CD4-positive, alpha-beta T cell (primary cell): ENCODE results near the gene RNF121. TPM values are rescaled to one million over a fixed set of nuclear protein-coding genes. Genes with fewer than 3 reads are reported as not detected.

Source experiments
- ATAC-seq: fragments of 200-7000 bp; cut with Tn5 transposase; one replicate; pipeline ENCODE4 v1.10.0; 2022; ENCODE audit warnings: mild to moderate bottlenecking; ENCODE audit not compliant: poor library complexity
- CTCF ChIA-PET: fragments of 350-600 bp; sonication (Branson Sonifier 250); formaldehyde crosslinking; loops from one replicate; lab custom pipeline; 2021; ENCODE audit warnings: antibody characterized with exemption, inconsistent platforms; lab: Charles Lee
- POLR2A ChIA-PET: fragments of 350-600 bp; sonication (Branson Sonifier 250); formaldehyde crosslinking; loops from one replicate; lab custom pipeline; 2021; ENCODE audit warnings: antibody characterized with exemption, inconsistent platforms; lab: Charles Lee
- DNase-seq, 14 experiments: peaks; one replicate each; pipeline ENCODE4 v3.0.0-alpha.2; 2013 to 2020; ENCODE audit warnings: mixed read lengths in 2 of 14
- H3K27ac ChIP-seq, 2 donors: one replicate each; pipeline versions ENCODE4 v1.5.1 to v1.7.0; 2013; ENCODE audit warnings: low read length in 2 of 2, low read depth in 1 of 2, mild to moderate bottlenecking in 1 of 2
- H3K27me3 ChIP-seq, 2 experiments: 1 replicate in 1 of 2; 2 replicates in 1 of 2; pipeline versions ENCODE4 v1.6.1 to v1.7.0; 2013; ENCODE audit warnings: low read length in 2 of 2, control low read depth in 1 of 2, mild to moderate bottlenecking in 1 of 2, moderate library complexity in 1 of 2; ENCODE audit not compliant: insufficient read depth in 2 of 2, control insufficient read depth in 1 of 2
- H3K36me3 ChIP-seq: one replicate; pipeline ENCODE4 v1.6.1; 2013; ENCODE audit warnings: low read length, control low read depth; ENCODE audit not compliant: insufficient read depth
- H3K4me1 ChIP-seq: one replicate; pipeline ENCODE4 v1.6.1; 2013; ENCODE audit warnings: low read length, control low read depth; ENCODE audit not compliant: insufficient read depth
- H3K4me3 ChIP-seq: one replicate; pipeline ENCODE4 v1.5.1; 2013; ENCODE audit warnings: mild to moderate bottlenecking, low read length, moderate library complexity
- H3K9me3 ChIP-seq, 2 experiments: 1 replicate in 1 of 2; 2 replicates in 1 of 2; pipeline versions ENCODE4 v1.6.1 to v1.7.0; 2013; ENCODE audit warnings: low read length in 2 of 2, mild to moderate bottlenecking in 2 of 2, control low read depth in 1 of 2, moderate library complexity in 1 of 2; ENCODE audit not compliant: control insufficient read depth in 1 of 2, insufficient read depth in 1 of 2
- H3K27ac Mint-ChIP-seq: one replicate; pipeline ENCODE4 v1.8.0; 2020; ENCODE audit warnings: mixed read lengths
- H3K27me3 Mint-ChIP-seq: one replicate; pipeline ENCODE4 v1.8.0; 2021; ENCODE audit warnings: mixed read lengths
- H3K36me3 Mint-ChIP-seq: one replicate; pipeline ENCODE4 v1.8.0; 2021; ENCODE audit warnings: low read depth, mixed read lengths
- H3K4me1 Mint-ChIP-seq: one replicate; pipeline ENCODE4 v1.8.0; 2021; ENCODE audit warnings: low read depth, mixed read lengths
- H3K4me3 Mint-ChIP-seq: one replicate; pipeline ENCODE4 v1.8.0; 2020; ENCODE audit warnings: mild to moderate bottlenecking, mixed read lengths
- H3K9me3 Mint-ChIP-seq: one replicate; pipeline ENCODE4 v1.8.0; 2020; ENCODE audit warnings: mixed read lengths
- CTCF ChIP-seq: fragments of 200-600 bp; IDR thresholded peaks from one replicate; pipeline ENCODE4 v1.8.0; 2022; ENCODE audit warnings: antibody characterized with exemption, mild to moderate bottlenecking
- intact Hi-C, 2 experiments: fragments of 100-400 bp; cut with DNase I in 1 of 2; cut with micrococcal nuclease in 1 of 2; formaldehyde crosslinking; loops; one replicate each; pipeline versions ENCODE4 v1.15.1 to v1.9.0; 2023 to 2025; cut with DNase I, micrococcal nuclease
- total RNA-seq, 174 experiments: library from RNA in 2 of 174; stranded (reverse) in 2 of 174; gene quantifications; one replicate each; pipeline ENCODE4 v1.2.3 and lab custom pipeline; 2021 to 2026

RNF121 gene
- total RNA-seq, 2 experiments from 2014 or later, result 10.1 to 10.4 TPM

GRCh38 chr11:71977090-71977489, 48.2 kb downstream of the RNF121 start:
- no peak overlapping the region for H3K4me3 Mint-ChIP-seq
- peaks cover 36% of the 10 kb centered on the region for H3K36me3 Mint-ChIP-seq
- no peaks in the 10 kb centered on the region for H3K9me3 Mint-ChIP-seq
- ChIA-PET CTCF (interaction anchor here (1.0 to 2.2 kb wide), 6 partner anchors 10 to 167 kb away, joined by 3 to 7 read pairs (median 4); partner anchors contain the start of gene XNDC1N), POLR2A (no interaction called here)
- DNase-seq, result no peak
- Histone ChIP-seq H3K27ac (no peak overlapping the region), H3K9me3 (no peaks in the 10 kb centered on the region), H3K27me3 (no peaks in the 10 kb centered on the region), H3K4me3 (no peak overlapping the region), H3K36me3 (peaks cover 9% of the 10 kb centered on the region), H3K4me1 (no peaks in the 10 kb centered on the region)
- H3K4me1 Mint-ChIP-seq, result no peaks in the 10 kb centered on the region
- TF ChIP-seq CTCF, result no peak
- intact Hi-C loops, result loop anchor here (1.0 to 5.0 kb wide), 4 partner anchors 114 to 455 kb away; partner anchors contain the start of gene CLPB (in 2 of the 2)
- no peak for ATAC-seq
- H3K27ac Mint-ChIP-seq, result no peak overlapping the region
- H3K27me3 Mint-ChIP-seq, result no peaks in the 10 kb centered on the region

- CTCF ChIA-PET, result interaction anchor here (0.7 to 2.2 kb wide), 7 partner anchors 9 to 166 kb away, joined by 3 to 7 read pairs (median 4); no protein-coding TSS in a partner anchor
- ATAC-seq, result peak; percentile 62
- Histone ChIP-seq H3K9me3 (no peaks in the 10 kb centered on the region), H3K4me1 (no peaks in the 10 kb centered on the region), H3K36me3 (peaks cover 9% of the 10 kb centered on the region), H3K27ac (no peak overlapping the region), H3K4me3 (no peak overlapping the region), H3K27me3 (no peaks in the 10 kb centered on the region)
- H3K27ac Mint-ChIP-seq, result no peak overlapping the region
- DNase-seq, result peak; percentile 20 to 75 (median 40)
- intact Hi-C loops, result loop anchor here (1.0 to 5.0 kb wide), 5 partner anchors 113 to 454 kb away; partner anchors contain the start of gene CLPB (in 2 of the 2)
- H3K4me3 Mint-ChIP-seq, result no peak overlapping the region
- no peaks in the 10 kb centered on the region for H3K27me3 Mint-ChIP-seq
- POLR2A ChIA-PET, result no interaction called here
- no peaks in the 10 kb centered on the region for H3K4me1 Mint-ChIP-seq
- no peaks in the 10 kb centered on the region for H3K9me3 Mint-ChIP-seq
- peaks cover 40% of the 10 kb centered on the region for H3K36me3 Mint-ChIP-seq
- peak; percentile 72 for TF ChIP-seq CTCF
Measured at GRCh38 chr11:71977743-71978418, 49.0 kb downstream of the RNF121 start.

GRCh38 chr11:71979094-71979493, 50.2 kb downstream of the RNF121 start:
- H3K4me3 ChIP-seq, result no peak overlapping the region
- H3K4me3 Mint-ChIP-seq, result no peak overlapping the region
- no peak overlapping the region for H3K27ac ChIP-seq
- DNase-seq, result no peak
- H3K36me3 ChIP-seq, result peaks cover 16% of the 10 kb centered on the region
- H3K27ac Mint-ChIP-seq, result no peak overlapping the region
- ChIA-PET CTCF (no interaction called here), POLR2A (no interaction called here)
- no peaks in the 10 kb centered on the region for H3K9me3 Mint-ChIP-seq
- intact Hi-C loops, result loop anchor here (5.0 kb wide), 1 partner anchor 453 kb away; the partner anchor contains the start of gene CLPB (in 2 of the 2)
- H3K27me3 Mint-ChIP-seq, result no peaks in the 10 kb centered on the region
- H3K27me3 ChIP-seq, result no peaks in the 10 kb centered on the region
- H3K4me1 ChIP-seq, result no peaks in the 10 kb centered on the region
- H3K9me3 ChIP-seq, result no peaks in the 10 kb centered on the region
- H3K4me1 Mint-ChIP-seq, result no peaks in the 10 kb centered on the region
- peaks cover 52% of the 10 kb centered on the region for H3K36me3 Mint-ChIP-seq
- ATAC-seq, result no peak
- TF ChIP-seq CTCF, result no peak
